Ovary (tissue), 9 donors: ENCODE results near the gene DENND2D. TPM values are rescaled to one million over a fixed set of nuclear protein-coding genes. Genes with fewer than 3 reads are reported as not detected.

Experiments
- DNase-seq, 5 donors: peaks; one replicate each; pipeline ENCODE4 v3.0.0-alpha.2; 2019 to 2020
- H3K27ac ChIP-seq, 2 donors: fragments of 200-600 bp; one replicate each; pipeline versions ENCODE4 v1.5.1 to v1.8.0; 2019 to 2022
- H3K27me3 ChIP-seq: fragments of 200-600 bp; one replicate; pipeline ENCODE4 v1.8.0; 2022
- H3K36me3 ChIP-seq: fragments of 200-600 bp; sonication (generic); one replicate; pipeline ENCODE4 v1.5.1; 2019
- H3K4me1 ChIP-seq: one replicate; pipeline ENCODE4 v1.8.1; 2013; ENCODE audit warnings: mild to moderate bottlenecking, moderate library complexity; ENCODE audit not compliant: insufficient read depth
- H3K4me3 ChIP-seq: fragments of 200-600 bp; sonication (generic); one replicate; pipeline ENCODE4 v1.5.1; 2017
- H3K9me3 ChIP-seq, 2 donors: fragments of 200-600 bp in 1 of 2; sonication (generic) in 1 of 2; one replicate each; pipeline versions ENCODE4 v1.5.1 to v1.8.1; 2013 to 2019; ENCODE audit warnings: mild to moderate bottlenecking in 1 of 2, moderate library complexity in 1 of 2
- CTCF ChIP-seq, 3 donors: fragments of 450-650 bp in 2 of 3; fragments of 200-600 bp in 1 of 3; IDR thresholded peaks; one replicate each; pipeline versions ENCODE4 v1.5.1 to v1.8.0; 2016 to 2022; ENCODE audit warnings: antibody characterized with exemption in 3 of 3, mild to moderate bottlenecking in 1 of 3
- EP300 ChIP-seq: sonication (generic); formaldehyde crosslinking; IDR thresholded peaks from one replicate; pipeline ENCODE4 v1.6.1; 2017; ENCODE audit warnings: antibody characterized with exemption
- POLR2A ChIP-seq: fragments of 450-650 bp; IDR thresholded peaks from one replicate; pipeline ENCODE4 v1.6.1; 2017; ENCODE audit warnings: antibody characterized with exemption, mild to moderate bottlenecking, moderate library complexity
- WGBS, 3 donors: extraction: QIAGEN DNeasy Blood & Tissue Kit in 1 of 3; methylation state at CpG; one replicate each; pipeline versions ENCODE4 v1.1.5 to v1.1.7; 2013 to 2017; 5-methylcytosine and 5-hydroxymethylcytosine counted together
- intact Hi-C, 4 donors: fragments of 100-400 bp; cut with DNase I; formaldehyde crosslinking; loops; one replicate each; pipeline versions ENCODE4 v1.11.0 to v1.15.1; 2022 to 2023
- polyA plus RNA-seq, 2 donors: library from polyadenylated mRNA; stranded (reverse); fragments of 200-250 nt in 1 of 2; fragments of 350-450 nt in 1 of 2; fragmentation: Illumina TruSeq in 1 of 2; extraction: RNeasy Lipid Tissue Mini Kit (QIAGEN cat#74804) in 1 of 2; gene quantifications; one replicate each; pipeline ENCODE4 v1.2.3, GENCODE V29; 2013 to 2014
- total RNA-seq, 7 donors: library from RNA; depleted of rRNA in 2 of 7; stranded (reverse); fragments of >200 nt in 2 of 7; fragmentation: NEBNext Ultra II Directional in 3 of 7; extraction: Animal tissue kit (Norgen Biotek cat#: 25700) in 3 of 7; gene quantifications; one replicate each; pipeline versions ENCODE4 v1.1.0 to v1.2.4, GENCODE V29; 2016 to 2023
- donor health status: DM: no; HTN: no; CAD: no; lungs with moderate emphysema.
- donor health status: DM: no; HTN: no; CAD: no.
- donor health status: Bipolar disorder and iron deficiency.
- donor health status: DM: yes; HTN: yes; CAD: no.
- donor health status: DM: no; HTN: no; CAD: no.
- donor health status: DM: yes; HTN: yes; CAD: no.

The DENND2D gene
- total and polyA plus RNA-seq, 9 donors, result 2.5 to 19.0 (median 9.5) TPM

- intact Hi-C loops, result no loop called here
- TF ChIP-seq POLR2A (no peak), CTCF (IDR thresholded peaks at IDR 0.05) (no peak), EP300 (no peak)
- Histone ChIP-seq H3K4me3 (no peak overlapping the region), H3K27ac (peak overlapping the region in 1 of 2 donors; percentile 49), H3K27me3 (no peaks in the 10 kb centered on the region), H3K9me3 (no peaks in the 10 kb centered on the region), H3K4me1 (peaks cover 5% of the 10 kb centered on the region), H3K36me3 (no peaks in the 10 kb centered on the region)
- DNase-seq, result no peak
- WGBS, 3 donors, result 23 to 30% (median 30%) methylated on average over 10 of the region's 10 CpGs
Observed at GRCh38 chr1:111192658-111193519, 7.6 kb downstream of the DENND2D start.

GRCh38 chr1:111192074-111192473 is 8.4 kb downstream of the DENND2D start:
- TF ChIP-seq POLR2A, result no peak
- no peak for TF ChIP-seq CTCF (IDR thresholded peaks at IDR 0.05)
- no peak for TF ChIP-seq EP300
- 92 to 94% (median 93%) methylated on average over 5 of the region's 5 CpGs for WGBS, 3 donors
- Histone ChIP-seq H3K4me1 (peaks cover 5% of the 10 kb centered on the region), H3K36me3 (no peaks in the 10 kb centered on the region), H3K9me3 (no peaks in the 10 kb centered on the region), H3K4me3 (no peak overlapping the region), H3K27ac (no peak overlapping the region), H3K27me3 (no peaks in the 10 kb centered on the region)
- intact Hi-C loops, result no loop called here
- DNase-seq, result no peak

GRCh38 chr1:111191496-111191895 is 8.9 kb downstream of the DENND2D start:
- Histone ChIP-seq H3K4me3 (no peak overlapping the region), H3K27ac (no peak overlapping the region), H3K4me1 (peaks cover 5% of the 10 kb centered on the region), H3K36me3 (no peaks in the 10 kb centered on the region), H3K27me3 (no peaks in the 10 kb centered on the region), H3K9me3 (no peaks in the 10 kb centered on the region)
- 37 to 51% (median 38%) methylated on average over 3 of the region's 3 CpGs for WGBS, 3 donors
- intact Hi-C loops, result no loop called here
- TF ChIP-seq POLR2A (no peak), EP300 (no peak), CTCF (IDR thresholded peaks at IDR 0.05) (no peak)
- DNase-seq, result no peak

GRCh38 chr1:111190931-111191451 is 9.5 kb downstream of the DENND2D start:
- no peaks in the 10 kb centered on the region for H3K9me3 ChIP-seq
- no peaks in the 10 kb centered on the region for H3K36me3 ChIP-seq
- intact Hi-C loops, result no loop called here
- no peak overlapping the region for H3K27ac ChIP-seq
- TF ChIP-seq EP300 (no peak), CTCF (IDR thresholded peaks at IDR 0.05) (no peak), POLR2A (no peak)
- H3K4me1 ChIP-seq, result peaks cover 5% of the 10 kb centered on the region
- WGBS, 3 donors, result 46 to 55% (median 50%) methylated on average over 2 of the region's 2 CpGs
- DNase-seq, result peak in 1 of 5 donors; percentile 25
- no peak overlapping the region for H3K4me3 ChIP-seq
- H3K27me3 ChIP-seq, result no peaks in the 10 kb centered on the region
